Naive B cell (primary cell): ENCODE data around the gene GGN. TPM values are rescaled to one million over a fixed set of nuclear protein-coding genes. Genes with fewer than 3 reads are reported as not detected.
"Not testable (repeated sequence)": the region's sequence is repeated elsewhere in the genome, so short reads cannot be mapped to it uniquely, and the experiment has no call there.

Experiments used
- ATAC-seq, 2 donors: fragments of 150-1000 bp; cut with Tn5 transposase; 2 replicates each; pipeline ENCODE4 v1.10.0; 2021; ENCODE audit warnings: low read depth in 2 of 2, mild to moderate bottlenecking in 2 of 2, moderate library complexity in 2 of 2
- DNase-seq: peaks from one replicate; pipeline ENCODE4 v3.0.0; 2022
- H3K27ac Mint-ChIP-seq, 6 donors: one replicate each; pipeline ENCODE4 v1.8.0; 2020 to 2022; ENCODE audit warnings: mild to moderate bottlenecking in 6 of 6, mixed read lengths in 6 of 6, moderate library complexity in 5 of 6, inconsistent platforms in 2 of 6
- H3K27me3 Mint-ChIP-seq, 3 donors: one replicate each; pipeline ENCODE4 v1.8.0; 2021 to 2022; ENCODE audit warnings: mixed read lengths in 3 of 3, mild to moderate bottlenecking in 1 of 3
- H3K36me3 Mint-ChIP-seq, 2 donors: one replicate each; pipeline ENCODE4 v1.8.0; 2020 to 2022; ENCODE audit warnings: mixed read lengths in 2 of 2, inconsistent platforms in 1 of 2, mild to moderate bottlenecking in 1 of 2
- H3K4me1 Mint-ChIP-seq, 3 donors: one replicate each; pipeline ENCODE4 v1.8.0; 2020 to 2022; ENCODE audit warnings: mixed read lengths in 3 of 3, inconsistent platforms in 1 of 3, mild to moderate bottlenecking in 1 of 3, moderate library complexity in 1 of 3
- H3K4me3 Mint-ChIP-seq, 8 donors: one replicate each; pipeline ENCODE4 v1.8.0; 2020 to 2022; ENCODE audit warnings: mild to moderate bottlenecking in 8 of 8, mixed read lengths in 8 of 8, moderate library complexity in 8 of 8, inconsistent platforms in 2 of 8
- H3K9me3 Mint-ChIP-seq, 7 donors: one replicate each; pipeline ENCODE4 v1.8.0; 2020 to 2022; ENCODE audit warnings: mixed read lengths in 7 of 7, mild to moderate bottlenecking in 5 of 7, inconsistent platforms in 2 of 7, moderate library complexity in 1 of 7
- polyA plus RNA-seq, 6 donors: library from polyadenylated mRNA; unstranded; fragments of 300-500 nt; fragmentation: Illumina TruSeq; gene quantifications; one replicate each; pipeline ENCODE4 v1.2.3, GENCODE V29; 2021; ENCODE audit warnings: low read depth in 6 of 6

The GGN gene, protein sequence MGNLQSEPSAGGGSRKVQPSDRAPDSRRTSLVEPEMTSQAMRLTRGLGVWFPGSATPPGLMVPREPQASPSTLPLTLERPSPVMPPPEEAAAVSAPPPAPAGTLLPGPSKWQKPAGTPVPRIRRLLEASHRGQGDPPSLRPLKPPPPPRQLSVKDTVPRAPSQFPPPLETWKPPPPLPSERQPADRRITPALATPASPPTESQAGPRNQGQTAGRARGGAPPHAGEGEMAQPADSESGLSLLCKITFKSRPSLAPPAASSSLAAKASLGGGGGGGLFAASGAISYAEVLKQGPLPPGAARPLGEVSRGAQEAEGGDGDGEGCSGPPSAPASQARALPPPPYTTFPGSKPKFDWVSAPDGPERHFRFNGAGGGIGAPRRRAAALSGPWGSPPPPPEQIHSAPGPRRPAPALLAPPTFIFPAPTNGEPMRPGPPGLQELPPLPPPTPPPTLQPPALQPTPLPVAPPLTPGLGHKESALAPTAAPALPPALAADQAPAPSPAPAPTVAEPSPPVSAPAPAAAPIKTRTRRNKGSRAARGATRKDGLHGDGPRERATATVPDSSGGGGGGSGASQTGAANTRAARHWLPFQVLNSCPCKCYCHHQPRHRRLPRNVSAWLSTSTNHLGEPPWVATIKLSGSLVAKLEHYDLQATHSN
- polyA plus RNA-seq, result not detected

DNA sequence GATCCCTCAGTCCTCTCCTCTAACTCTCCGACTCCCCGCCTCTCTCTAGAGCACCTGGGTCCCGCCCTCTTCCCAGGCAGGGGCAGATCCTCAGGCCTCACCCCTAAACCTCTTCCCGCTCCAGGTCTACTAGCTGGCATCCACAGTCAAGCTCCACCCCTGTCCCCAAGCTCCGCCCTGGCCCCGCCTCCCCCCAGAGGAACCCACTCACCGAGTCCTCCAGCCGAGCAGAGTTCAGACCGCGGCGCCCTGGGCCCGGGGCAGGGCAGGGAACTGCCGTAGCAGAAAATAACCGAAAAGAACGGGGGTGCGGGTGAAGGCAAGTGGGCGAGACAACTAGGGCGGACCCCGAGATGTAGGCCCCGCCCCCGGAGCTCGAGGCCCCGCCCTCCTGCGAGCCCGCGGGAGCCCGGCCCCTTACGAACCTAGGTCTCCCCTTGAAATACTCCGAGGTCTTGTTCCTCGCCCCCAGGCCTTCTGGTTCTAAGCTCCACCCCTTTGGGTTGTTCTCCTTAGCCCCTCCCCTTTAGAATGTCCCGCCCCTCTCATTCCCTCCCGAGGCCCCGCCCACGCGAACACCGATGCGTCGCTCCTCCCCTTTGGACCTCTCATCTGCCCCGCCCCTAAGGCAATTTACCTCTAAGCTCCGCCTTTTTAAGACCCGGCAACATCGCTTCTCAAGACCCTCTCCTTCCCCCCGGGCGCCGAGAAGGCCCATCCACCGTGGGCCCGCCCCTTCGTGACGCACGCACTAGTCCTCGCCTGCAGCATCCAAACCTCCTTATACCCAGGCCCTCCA, at the start of gene GGN:
GGN (minus strand) TSS at position 485 of the 799 bp plus-strand sequence. CDS start 773 bp downstream, outside the sequence.
- Mint-ChIP-seq H3K27me3 (peaks cover 26 to 49% (median 32%) of the 10 kb centered on the region in 3 donors), H3K27ac (peak within 1 kb of the TSS; percentile 69 to 94 (median 88)), H3K36me3 (peaks cover 4 to 24% of the 10 kb centered on the region in 2 donors), H3K4me1 (peaks cover 13 to 25% (median 14%) of the 10 kb centered on the region in 3 donors), H3K9me3 (peaks cover 0 to 3% (median 0%) of the 10 kb centered on the region in 7 donors), H3K4me3 (peak within 1 kb of the TSS; percentile 82 to 96 (median 92))
- ATAC-seq (peak; percentile 76 to 80), DNase-seq (peak; percentile 72)

DNA sequence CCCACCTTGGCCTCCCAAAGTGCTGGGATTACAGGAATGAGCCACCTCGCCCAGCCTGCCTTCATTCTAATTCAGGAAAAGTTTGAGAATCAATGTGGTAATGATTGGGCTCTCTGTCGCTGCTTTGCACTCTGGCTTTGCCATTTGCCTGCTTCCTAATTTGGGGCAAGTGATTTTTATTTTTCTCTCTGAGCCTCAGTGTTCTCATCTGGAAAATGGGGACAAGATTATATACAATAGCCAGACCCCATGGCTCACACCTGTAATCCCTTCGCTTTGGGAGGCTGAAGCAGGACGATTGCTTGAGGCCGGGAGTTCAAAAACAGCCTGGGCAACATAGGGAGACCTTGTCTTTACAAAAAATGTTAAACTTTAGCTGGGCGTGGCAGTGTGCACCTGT, 49.5 kb upstream of the GGN start:
- H3K27me3 Mint-ChIP-seq, result peaks cover 9 to 48% (median 33%) of the 10 kb centered on the region in 3 donors
- no peak for ATAC-seq
- no peaks in the 10 kb centered on the region for H3K36me3 Mint-ChIP-seq
- H3K4me3 Mint-ChIP-seq, result no peak overlapping the region
- H3K9me3 Mint-ChIP-seq, result peaks cover 0 to 4% (median 0%) of the 10 kb centered on the region in 7 donors
- H3K4me1 Mint-ChIP-seq, result peaks cover 10 to 14% (median 13%) of the 10 kb centered on the region in 3 donors
- no peak overlapping the region for H3K27ac Mint-ChIP-seq
- DNase-seq, result no peak

DNA sequence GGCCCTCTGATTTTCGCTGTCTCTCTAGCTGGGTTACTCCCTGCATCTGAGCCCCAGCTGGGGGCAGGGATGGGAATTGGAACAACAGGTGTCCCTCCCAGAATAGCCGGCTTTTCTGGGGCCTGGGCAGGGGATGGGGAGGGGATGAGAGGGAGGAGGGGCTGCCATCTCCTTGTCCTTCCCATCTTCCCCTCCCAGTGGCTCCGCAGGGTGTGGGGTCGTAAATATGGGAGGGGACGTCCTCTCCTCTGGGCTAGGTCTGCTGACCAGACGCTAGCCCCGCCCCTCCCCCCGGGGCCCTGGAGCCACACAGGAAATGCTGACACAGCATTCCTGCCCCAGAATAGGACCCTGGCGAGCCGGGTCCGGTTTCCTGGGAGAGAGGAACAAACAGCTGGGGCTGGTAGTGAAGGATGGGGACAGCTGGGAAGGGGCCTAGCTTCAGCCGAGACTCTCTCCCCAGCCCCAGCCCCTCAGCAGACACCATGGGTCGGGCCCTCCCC, 46.8 kb upstream of the GGN start:
- Mint-ChIP-seq H3K9me3 (peaks cover 0 to 4% (median 0%) of the 10 kb centered on the region in 7 donors), H3K4me1 (peaks cover 7 to 10% (median 8%) of the 10 kb centered on the region in 3 donors), H3K27me3 (peaks cover 4 to 45% (median 24%) of the 10 kb centered on the region in 3 donors), H3K36me3 (no peaks in the 10 kb centered on the region), H3K27ac (peak overlapping the region in 1 of 6 donors; percentile 3), H3K4me3 (peak overlapping the region in 1 of 8 donors; percentile 13)
- ATAC-seq (no peak), DNase-seq (no peak)

DNA sequence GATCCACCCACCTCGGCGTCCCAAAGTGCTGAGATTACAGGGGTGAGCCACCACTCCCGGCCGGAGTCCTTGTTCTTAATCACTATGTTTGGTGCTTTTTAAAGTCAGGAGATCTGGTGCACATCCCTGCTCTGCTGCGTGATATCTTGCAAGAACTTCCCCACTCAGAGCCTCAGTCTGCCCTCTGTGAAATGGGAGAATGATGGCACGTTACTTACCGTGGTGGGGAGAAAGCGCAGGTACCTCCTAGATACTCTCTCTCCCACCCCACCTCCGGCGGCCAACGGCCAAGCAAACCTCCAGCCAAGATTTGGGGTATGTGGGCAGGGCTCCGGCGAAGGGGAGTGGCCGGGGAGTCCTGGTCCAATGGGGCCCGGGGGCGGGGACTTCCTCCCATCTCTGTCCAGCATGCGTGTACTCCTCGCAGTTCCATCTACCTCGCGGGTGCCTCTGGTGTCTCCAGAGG, 45.5 kb upstream of the GGN start, which contains the start of gene RYR1:
RYR1 (plus strand) TSS at position 424 of the 466 bp plus-strand sequence. CDS start 139 bp downstream, outside the sequence.
- H3K4me3 Mint-ChIP-seq, result peak within 1 kb of the TSS in 4 of 8 donors; percentile 13 to 82 (median 53)
- H3K4me1 Mint-ChIP-seq, result peaks cover 7 to 10% (median 8%) of the 10 kb centered on the region in 3 donors
- H3K27me3 Mint-ChIP-seq, result peaks cover 4 to 45% (median 29%) of the 10 kb centered on the region in 3 donors
- H3K36me3 Mint-ChIP-seq, result no peaks in the 10 kb centered on the region
- no peak for DNase-seq
- peak within 1 kb of the TSS in 2 of 6 donors; percentile 3 to 78 for H3K27ac Mint-ChIP-seq
- peak; percentile 75 to 81 for ATAC-seq
- peaks cover 0 to 2% (median 0%) of the 10 kb centered on the region in 7 donors for H3K9me3 Mint-ChIP-seq

DNA sequence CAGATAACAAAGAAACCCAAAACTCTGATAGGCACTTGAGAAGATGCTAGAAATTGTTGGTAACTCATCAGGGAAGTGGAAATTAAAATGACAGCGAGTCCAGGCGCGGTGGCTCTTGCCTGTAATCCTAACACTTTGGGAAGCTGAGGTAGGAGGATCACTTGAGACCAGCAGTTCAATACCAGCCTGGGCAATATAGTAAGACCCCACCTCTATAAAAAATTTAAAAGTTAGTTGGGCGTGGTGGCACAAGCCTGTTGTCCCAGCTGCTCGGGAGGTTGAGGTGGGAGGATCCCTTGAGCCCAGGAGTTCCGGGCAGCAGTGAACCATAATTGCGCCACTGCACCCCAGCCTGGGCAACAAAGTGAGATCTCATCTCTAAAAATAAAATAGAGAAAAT, 43.1 kb upstream of the GGN start:
- Mint-ChIP-seq H3K27ac (no peak overlapping the region), H3K36me3 (no peaks in the 10 kb centered on the region), H3K27me3 (peaks cover 0 to 30% (median 22%) of the 10 kb centered on the region in 3 donors), H3K4me3 (no peak overlapping the region), H3K4me1 (peaks cover 14 to 25% (median 19%) of the 10 kb centered on the region in 3 donors), H3K9me3 (peaks cover 0 to 2% (median 0%) of the 10 kb centered on the region in 7 donors)
- no peak for DNase-seq
- ATAC-seq, result no peak

DNA sequence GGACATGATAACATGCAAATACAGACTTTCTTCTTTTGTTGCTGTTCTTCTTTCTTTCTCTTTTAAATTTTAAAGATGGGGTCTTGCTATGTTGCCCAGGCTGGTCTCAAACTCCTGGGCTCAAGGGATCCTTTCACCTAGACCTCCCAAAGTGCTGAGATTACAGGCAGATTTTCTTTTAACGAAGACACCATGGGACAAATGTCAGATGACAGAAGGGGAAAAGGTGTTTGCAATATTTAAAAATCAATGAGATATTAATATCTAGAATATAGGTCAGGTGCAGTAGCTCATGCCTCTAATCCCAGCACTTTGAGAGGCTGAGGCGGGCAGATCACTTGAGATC, 42.0 kb upstream of the GGN start:
- Mint-ChIP-seq H3K36me3 (no peaks in the 10 kb centered on the region), H3K9me3 (peaks cover 0 to 2% (median 0%) of the 10 kb centered on the region in 7 donors), H3K4me3 (no peak overlapping the region), H3K4me1 (peaks cover 24 to 31% (median 24%) of the 10 kb centered on the region in 3 donors), H3K27ac (no peak overlapping the region), H3K27me3 (peaks cover 0 to 22% (median 22%) of the 10 kb centered on the region in 3 donors)
- DNase-seq, result no peak
- no peak for ATAC-seq

DNA sequence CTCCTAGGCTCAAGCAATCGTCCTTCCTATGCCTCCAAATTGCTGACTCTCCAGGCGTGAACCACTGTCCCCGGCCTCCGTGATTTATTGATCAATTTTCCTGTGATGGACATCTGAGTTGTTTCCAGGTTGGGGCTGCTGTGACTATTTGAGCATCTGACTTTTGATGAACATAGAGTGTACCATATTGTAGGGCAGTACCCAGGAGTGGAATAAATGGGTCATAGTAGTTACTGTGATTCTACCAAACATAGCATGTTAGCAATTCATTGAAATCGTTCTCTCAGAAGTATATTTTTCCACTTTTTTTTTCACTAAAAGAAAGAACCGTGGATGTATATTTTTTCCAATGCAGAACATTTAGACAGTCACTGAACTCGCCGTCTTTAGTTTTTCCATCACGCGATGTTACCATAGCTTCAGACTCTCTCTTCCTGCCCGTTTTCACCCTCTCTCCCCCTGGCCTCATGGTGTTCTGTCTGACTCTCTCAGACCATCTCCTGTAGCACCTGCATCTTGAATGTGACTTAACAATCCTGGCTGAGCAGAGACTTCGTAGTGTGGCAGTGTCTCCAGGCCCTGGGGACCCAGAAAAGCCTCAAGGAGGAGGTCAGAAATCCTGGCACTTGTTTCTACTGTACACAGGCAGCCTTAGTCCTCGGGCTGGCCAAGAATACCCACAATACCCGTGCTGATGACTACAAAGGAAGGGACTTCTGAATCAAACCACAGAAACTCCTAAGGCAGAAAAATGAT, 41.4 kb upstream of the GGN start:
- Mint-ChIP-seq H3K9me3 (peaks cover 0 to 1% (median 0%) of the 10 kb centered on the region in 7 donors), H3K4me1 (peaks cover 21 to 29% (median 24%) of the 10 kb centered on the region in 3 donors), H3K27me3 (peaks cover 0 to 17% (median 17%) of the 10 kb centered on the region in 3 donors), H3K27ac (peak overlapping the region in 1 of 6 donors; percentile 13), H3K36me3 (no peaks in the 10 kb centered on the region), H3K4me3 (no peak overlapping the region)
- ATAC-seq, result no peak
- DNase-seq, result no peak

DNA sequence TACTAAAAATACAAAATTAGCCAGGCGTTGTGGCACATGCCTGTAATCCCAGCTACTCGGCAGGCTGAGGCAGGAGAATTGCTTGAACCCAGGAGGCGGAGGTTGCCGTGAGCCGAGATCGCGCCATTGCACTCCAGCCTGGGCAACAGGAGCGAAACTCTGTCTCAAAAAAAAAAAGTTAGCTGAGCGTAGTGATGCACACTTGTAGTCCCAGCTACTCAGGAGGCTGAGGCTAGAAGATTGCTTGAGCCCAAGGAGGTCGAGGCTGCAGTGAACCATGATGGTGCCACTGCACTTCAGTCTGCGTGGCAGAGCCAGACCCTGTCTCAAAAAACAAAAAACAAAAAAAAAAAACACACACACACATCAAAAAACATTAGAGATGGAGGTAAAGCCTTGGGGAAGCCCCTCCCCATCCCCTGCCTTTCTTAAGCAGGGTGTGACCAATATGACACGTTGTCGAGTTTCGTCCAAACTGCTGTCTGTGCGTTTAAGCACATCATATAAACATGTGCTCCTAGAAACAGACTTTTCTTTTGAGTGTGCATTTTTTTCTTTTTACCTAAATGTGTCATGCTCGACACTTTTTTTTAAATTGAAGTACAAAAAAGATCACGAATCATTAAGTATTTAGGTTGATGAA, 39.3 kb upstream of the GGN start:
- not testable (repeated sequence) for DNase-seq, H3K9me3 Mint-ChIP-seq, H3K36me3 Mint-ChIP-seq, H3K27me3 Mint-ChIP-seq
- Mint-ChIP-seq H3K4me1 (peaks cover 14 to 24% (median 16%) of the 10 kb centered on the region in 3 donors), H3K27ac (peak overlapping the region in 4 of 6 donors; percentile 24 to 81 (median 65)), H3K4me3 (peak overlapping the region in 1 of 8 donors; percentile 62)
- ATAC-seq, result peak; percentile 34 to 51

DNA sequence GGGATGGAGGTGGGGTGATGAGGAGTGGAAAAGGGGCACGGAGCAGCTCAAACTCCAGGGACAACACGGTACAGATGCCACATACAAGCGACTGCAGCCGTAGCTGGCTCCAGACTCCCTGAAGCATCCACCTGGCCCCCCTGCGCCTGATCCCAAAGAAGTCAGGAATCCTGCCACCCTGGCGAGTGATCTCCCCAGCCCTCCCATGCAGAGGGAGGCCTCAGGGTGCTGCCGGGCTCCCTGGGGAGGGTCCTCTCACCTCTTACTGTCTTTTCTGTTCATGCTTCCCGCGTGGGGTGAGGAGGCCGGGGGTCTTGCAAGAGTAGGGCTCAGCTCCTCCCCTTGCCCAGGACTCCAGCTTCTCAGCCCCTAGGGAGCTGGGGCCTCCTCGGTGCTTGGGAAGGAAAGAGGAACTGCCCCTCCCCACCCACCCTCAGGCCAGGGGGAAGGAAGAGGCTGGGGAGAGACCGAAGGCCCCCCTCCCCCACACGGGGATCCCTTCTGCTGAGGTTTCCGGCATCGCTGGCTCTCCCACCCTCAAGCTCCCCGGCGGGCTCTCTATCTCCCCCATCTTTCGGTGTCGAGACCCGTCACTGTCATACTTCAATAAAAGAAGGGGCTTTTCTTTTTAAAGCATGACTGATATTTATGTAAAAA, 38.1 kb upstream of the GGN start, which contains the start of gene RASGRP4:
RASGRP4 (minus strand) TSS at position 410 of the 657 bp plus-strand sequence; CDS start at position 282, 128 bp downstream.
- ATAC-seq (peak; percentile 92 to 93), DNase-seq (peak; percentile 59)
- H3K4me3 Mint-ChIP-seq, result peak within 1 kb of the TSS; percentile 48 to 92 (median 76)
- peak within 1 kb of the TSS in 5 of 6 donors; percentile 63 to 82 (median 81) for H3K27ac Mint-ChIP-seq
- peaks cover 0 to 8% (median 6%) of the 10 kb centered on the region in 3 donors for H3K27me3 Mint-ChIP-seq
- peaks cover 14 to 24% (median 16%) of the 10 kb centered on the region in 3 donors for H3K4me1 Mint-ChIP-seq
- H3K9me3 Mint-ChIP-seq, result no peaks in the 10 kb centered on the region
- H3K36me3 Mint-ChIP-seq, result no peaks in the 10 kb centered on the region

DNA sequence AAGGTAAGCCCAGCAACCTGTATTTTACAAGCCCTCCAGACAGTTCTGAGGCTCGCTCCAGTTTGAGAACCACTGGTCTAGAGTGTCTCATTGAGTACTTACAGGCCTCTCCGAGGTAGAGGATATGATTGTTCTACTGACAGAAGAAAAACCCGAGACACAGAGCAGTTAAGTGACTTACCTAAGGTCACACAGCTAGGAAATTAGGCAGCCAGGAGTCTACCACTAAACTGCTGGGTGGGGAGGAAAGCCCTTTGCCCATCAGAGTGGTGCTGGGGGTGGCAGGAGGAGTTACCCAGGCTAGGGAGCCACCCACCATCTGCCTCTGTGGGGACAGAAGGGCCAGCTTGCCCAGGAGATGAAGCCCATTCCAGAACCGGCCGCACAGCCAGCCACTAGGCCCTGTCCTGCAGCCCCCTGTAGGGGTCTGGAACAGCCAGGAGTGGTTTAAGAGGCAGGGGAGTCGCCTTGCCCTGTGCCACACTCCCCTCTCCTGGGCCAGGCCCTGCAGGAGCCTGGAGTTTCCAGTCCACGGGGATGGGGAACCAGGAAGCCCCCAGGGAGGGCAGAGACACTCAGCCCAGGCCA, 37.5 kb upstream of the GGN start:
- no peak for DNase-seq
- H3K4me1 Mint-ChIP-seq, result peaks cover 14 to 24% (median 16%) of the 10 kb centered on the region in 3 donors
- ATAC-seq, result no peak
- H3K36me3 Mint-ChIP-seq, result no peaks in the 10 kb centered on the region
- peaks cover 0 to 8% (median 0%) of the 10 kb centered on the region in 3 donors for H3K27me3 Mint-ChIP-seq
- H3K27ac Mint-ChIP-seq, result peak overlapping the region in 4 of 6 donors; percentile 49 to 78 (median 57)
- H3K9me3 Mint-ChIP-seq, result no peaks in the 10 kb centered on the region
- peak overlapping the region in 4 of 8 donors; percentile 20 to 68 (median 52) for H3K4me3 Mint-ChIP-seq

DNA sequence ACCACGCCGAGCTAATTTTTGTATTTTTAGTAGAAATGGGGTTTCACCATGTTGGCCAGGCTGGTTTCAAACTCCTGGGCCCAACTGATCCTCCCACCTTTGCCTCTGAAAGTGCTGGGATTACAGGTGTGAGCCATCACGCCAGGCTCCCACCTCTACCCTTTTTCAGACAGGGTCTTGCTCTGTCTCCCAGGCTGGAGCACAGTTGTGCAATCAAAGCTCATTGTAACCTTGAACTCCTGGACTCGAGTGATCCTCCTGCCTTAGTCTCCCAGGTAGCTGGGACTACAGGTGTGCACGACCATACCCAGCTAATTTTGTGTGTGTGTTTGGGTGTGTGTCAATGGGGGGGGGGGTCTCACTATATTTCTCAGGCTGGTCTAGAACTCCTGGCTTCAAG, 36.4 kb upstream of the GGN start:
- H3K36me3 Mint-ChIP-seq, result no peaks in the 10 kb centered on the region
- H3K27ac Mint-ChIP-seq, result peak overlapping the region in 2 of 6 donors; percentile 44 to 72
- peaks cover 14 to 24% (median 16%) of the 10 kb centered on the region in 3 donors for H3K4me1 Mint-ChIP-seq
- H3K9me3 Mint-ChIP-seq, result no peaks in the 10 kb centered on the region
- H3K27me3 Mint-ChIP-seq, result peaks cover 0 to 4% (median 0%) of the 10 kb centered on the region in 3 donors
- ATAC-seq (no peak), DNase-seq (no peak)
- H3K4me3 Mint-ChIP-seq, result no peak overlapping the region
